Occipital lobe (tissue), 2 donors: ENCODE results near the gene SMCHD1. TPM values are rescaled to one million over a fixed set of nuclear protein-coding genes. Genes with fewer than 3 reads are reported as not detected.
A peak's percentile ranks its signal among the peaks of the same experiment; 100 is the strongest.
"Not testable (repeated sequence)": the region's sequence is repeated elsewhere in the genome, so short reads cannot be mapped to it uniquely, and the experiment has no call there.

Experiments
- DNase-seq: peaks from one replicate; lab custom pipeline; 2025; lab: John Stamatoyannopoulos, UW
- total RNA-seq: library from RNA; depleted of rRNA; stranded (reverse); fragments of >200 nt; gene quantifications from one replicate; pipeline ENCODE4 v1.2.3, GENCODE V29; 2014

The SMCHD1 gene
- total RNA-seq, 1 donor from 2014 or later: 199 TPM

- DNase-seq: peak; percentile 1
Observed at GRCh38 chr18:2716394-2717326, 61.1 kb downstream of the SMCHD1 start.

DNA sequence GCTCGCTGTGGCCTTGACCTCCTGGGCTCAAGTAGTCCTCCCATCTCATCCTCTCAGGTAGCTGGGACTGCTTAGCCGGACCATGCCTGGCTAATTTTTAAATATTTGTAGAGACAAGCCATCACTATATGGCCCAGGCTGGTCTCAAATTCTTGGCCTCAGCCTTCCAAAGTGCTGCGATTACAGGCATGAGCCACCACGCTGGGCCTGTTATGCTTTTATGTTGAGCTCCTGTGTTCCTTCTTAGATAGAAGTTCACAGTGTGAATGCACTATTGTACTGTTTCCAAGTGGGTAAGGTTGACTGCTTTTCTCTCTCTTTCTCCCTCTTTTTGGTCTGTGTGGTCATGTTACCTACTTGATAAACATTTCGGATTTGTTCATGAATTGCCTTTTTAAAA lies 61.9 kb downstream of the SMCHD1 start:
- no peak for DNase-seq

DNA sequence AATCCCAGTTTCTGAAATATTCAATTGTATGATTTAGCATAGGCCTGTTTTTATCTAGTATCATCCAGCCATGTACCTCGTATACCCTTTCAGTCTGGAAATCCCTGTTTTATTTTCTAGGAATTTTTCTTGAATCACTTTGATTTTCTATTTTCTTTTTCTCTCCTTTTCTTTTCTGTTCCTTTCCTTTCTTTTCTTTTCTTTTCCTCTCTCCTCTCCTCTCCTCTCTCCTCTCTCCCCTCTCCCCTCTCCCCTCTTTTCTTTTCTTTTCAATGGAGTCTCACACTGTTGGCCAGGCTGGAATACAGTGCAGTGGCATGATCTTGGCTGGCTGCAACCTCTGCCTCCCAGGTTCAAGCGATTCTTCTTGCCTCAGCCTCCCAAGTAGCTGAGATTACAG lies 63.5 kb downstream of the SMCHD1 start:
- DNase-seq: no peak

GRCh38 chr18:2723207-2723606 lies 67.7 kb downstream of the SMCHD1 start:
- no peak for DNase-seq

- DNase-seq: no peak
Observed at GRCh38 chr18:2729757-2730156, 74.2 kb downstream of the SMCHD1 start.

- no peak for DNase-seq
Observed at GRCh38 chr18:2736823-2737222, 81.3 kb downstream of the SMCHD1 start.

GRCh38 chr18:2740082-2740481 lies 84.6 kb downstream of the SMCHD1 start:
- DNase-seq: not testable (repeated sequence)

DNA sequence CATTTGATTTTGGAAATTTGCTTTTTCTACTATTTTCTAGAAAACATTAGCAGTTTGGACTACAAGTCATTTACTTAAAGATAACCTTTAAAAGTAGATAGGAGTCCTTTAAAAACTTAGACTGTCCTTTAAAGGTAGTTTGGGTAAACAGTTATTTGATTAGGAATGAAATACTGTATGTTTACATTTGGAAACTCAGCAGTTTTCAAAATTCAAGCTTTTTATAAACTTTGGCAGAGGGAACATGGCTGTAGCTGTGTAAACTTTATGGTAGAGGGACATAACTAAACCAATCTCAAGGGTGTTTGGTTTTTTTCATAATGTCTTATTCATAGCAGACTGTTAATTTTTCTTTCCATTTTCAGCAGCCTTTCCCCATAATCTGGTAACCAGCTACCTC lies 90.7 kb downstream of the SMCHD1 start:
- no peak for DNase-seq

GRCh38 chr18:2758309-2758708 lies 102.8 kb downstream of the SMCHD1 start:
- no peak for DNase-seq

GRCh38 chr18:2774669-2775068 lies 119.1 kb downstream of the SMCHD1 start:
- DNase-seq: no peak

DNA sequence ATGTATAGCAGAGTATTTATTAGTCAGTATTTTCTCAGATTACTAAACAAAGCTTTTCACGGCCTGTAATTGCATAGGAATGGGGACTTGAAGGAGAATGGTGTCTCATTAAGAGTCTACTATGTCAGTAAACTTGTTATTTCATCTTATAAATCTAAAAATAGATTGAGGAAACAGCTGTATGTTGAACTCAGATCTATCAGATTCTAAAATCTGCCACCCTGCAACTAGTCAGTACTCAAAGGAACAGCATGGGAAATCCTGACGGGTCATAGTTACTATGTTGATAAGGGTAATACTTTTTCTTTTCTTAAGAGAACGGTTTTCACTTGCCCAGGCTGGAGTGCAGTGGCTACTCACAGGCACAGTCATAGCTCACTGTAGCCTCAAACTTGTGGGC lies 121.1 kb downstream of the SMCHD1 start:
- no peak for DNase-seq

- DNase-seq: no peak
Observed at GRCh38 chr18:2777241-2777640, 121.7 kb downstream of the SMCHD1 start.

GRCh38 chr18:2780750-2781149 lies 125.2 kb downstream of the SMCHD1 start:
- DNase-seq: no peak

DNA sequence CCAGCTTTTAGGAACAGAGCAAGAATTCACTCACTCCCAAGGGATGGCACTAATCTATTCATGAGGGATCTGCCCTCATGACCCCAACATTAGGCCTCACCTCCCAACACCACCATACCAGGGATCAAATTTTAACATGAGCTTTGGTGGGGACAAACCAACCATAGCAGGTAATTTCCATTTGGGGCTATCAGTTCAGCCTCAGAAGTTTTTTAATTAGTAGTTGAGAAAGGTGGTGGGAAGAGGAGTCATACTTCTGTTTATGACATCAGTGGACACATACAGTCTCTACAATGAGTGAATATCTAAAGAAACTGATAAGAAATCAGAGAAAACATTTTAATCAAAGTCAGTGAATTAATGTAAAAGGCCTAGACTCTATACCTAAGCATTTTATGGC lies 131.7 kb downstream of the SMCHD1 start:
- DNase-seq: no peak

DNA sequence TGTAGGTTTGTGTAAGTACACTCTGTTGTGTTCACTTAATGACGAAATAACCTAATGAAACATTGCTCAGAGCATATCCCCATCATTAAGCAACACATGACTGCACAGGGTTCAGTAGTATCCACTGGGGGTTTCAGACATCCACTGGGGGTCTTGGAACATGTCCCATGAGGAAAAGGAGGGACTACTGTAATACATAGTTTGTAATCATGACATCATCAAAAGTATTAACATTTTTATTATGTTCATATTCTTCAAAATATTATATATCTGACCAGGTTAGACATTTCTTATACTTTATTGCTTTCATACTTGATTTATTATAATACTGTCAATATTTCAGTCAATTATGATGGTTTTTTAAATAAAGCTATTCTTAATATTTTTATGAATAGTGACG lies 136.9 kb downstream of the SMCHD1 start:
- no peak for DNase-seq

DNA sequence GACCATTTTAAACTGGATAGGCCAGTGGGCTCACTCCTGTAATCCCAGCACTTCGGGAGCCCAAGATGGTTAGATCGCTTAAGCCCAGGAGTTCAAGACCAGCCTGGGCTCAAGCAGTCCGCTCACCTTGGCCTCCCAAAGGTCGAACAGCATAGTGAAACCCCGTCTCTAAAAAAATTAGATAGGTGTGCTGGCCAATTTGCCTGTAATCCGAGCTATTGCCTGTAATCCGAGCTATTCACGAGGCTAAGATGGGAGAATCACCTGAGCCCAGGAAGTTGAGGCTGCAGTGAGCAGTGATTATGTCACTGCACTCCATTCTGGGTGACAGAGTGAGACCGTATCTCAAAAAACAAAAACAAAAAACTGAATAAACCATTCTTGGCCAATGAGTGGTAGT lies 138.6 kb downstream of the SMCHD1 start:
- DNase-seq: no peak

DNA sequence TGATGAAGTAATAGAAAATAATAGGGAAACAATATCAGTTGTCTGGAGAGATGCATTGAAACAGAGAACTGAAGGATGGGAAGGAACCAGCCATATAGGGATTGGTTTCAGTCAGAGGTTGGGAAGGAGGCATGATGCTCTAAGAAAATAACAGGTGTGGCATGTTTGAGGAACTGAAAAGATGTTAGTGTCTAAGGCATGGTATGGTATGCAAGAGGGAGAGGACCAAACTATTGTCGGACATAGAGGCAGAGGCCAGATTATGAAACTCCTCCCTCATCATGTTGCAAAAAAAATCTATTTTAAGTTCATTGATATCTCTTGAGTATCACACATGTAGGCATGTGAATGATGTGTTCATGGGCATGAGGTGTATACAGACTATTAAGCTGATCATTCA lies 142.4 kb downstream of the SMCHD1 start:
- no peak for DNase-seq

- no peak for DNase-seq
Observed at GRCh38 chr18:2799369-2799768, 143.8 kb downstream of the SMCHD1 start.

- DNase-seq: no peak
Observed at GRCh38 chr18:2805970-2806943, 150.7 kb downstream of the SMCHD1 start.

GRCh38 chr18:2808640-2809039 lies 153.1 kb downstream of the SMCHD1 start:
- not testable (repeated sequence) for DNase-seq

DNA sequence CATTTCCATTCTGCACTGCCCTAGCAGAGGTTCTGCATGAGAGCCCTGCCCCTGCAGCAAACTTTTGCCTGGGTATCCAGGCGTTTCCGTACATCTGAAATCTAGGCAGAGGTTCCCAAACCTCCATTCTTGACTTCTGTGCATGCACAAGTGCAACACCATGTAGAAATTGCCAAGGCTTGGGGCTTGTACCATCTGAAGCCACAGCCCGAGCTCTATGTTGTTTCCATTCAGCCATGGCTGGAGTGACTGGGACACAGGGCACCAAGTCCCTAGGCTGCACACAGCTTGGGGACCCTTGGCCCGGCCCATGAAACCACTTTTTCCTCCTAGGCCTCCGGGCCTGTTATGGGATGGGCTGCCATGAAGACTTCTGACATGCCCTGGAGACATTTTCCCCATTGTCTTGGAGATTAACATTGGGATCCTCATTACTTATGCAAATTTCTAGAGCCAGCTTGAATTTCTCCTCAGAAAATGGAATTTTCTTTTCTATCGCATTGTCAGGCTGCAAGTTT lies 154.2 kb downstream of the SMCHD1 start:
- not testable (repeated sequence) for DNase-seq

DNA sequence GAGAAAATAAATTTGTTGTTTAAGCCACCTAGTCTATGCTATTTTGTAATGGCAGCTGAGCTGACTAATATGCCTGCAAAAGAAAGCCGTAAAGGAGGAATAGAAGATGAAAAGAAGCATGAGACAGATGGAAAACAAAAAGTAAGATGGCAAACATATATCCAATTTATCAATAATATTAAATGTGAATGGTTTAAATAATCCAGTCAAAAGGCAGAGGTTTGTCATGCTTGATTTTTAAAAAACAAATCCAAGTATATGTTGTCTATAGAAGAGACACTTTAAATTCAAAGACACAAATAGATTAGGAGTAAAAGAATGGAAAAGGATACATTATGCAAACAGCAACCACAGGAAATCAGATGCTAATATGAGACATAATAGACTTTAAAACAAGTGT lies 155.9 kb downstream of the SMCHD1 start:
- no peak for DNase-seq
